HG03025 (cell line): ENCODE results near the gene N4BP3.
"Not testable (repeated sequence)": the region's sequence is repeated elsewhere in the genome, so short reads cannot be mapped to it uniquely, and the experiment has no call there.

Source experiments
- ATAC-seq: cut with Tn5 transposase; IDR thresholded peaks from one replicate; pipeline ENCODE4 v1.9.1; 2021; ENCODE audit warnings: mild to moderate bottlenecking, moderate library complexity; ENCODE audit not compliant: unreplicated experiment, low FRiP score

The N4BP3 gene

GRCh38 chr5:178113141-178113787, at the start of gene N4BP3:
Gene N4BP3, plus strand, starts transcription at chr5:178113532. Its CDS starts 6,052 bp downstream, at chr5:178119584.
- peak; percentile 43 for ATAC-seq

GRCh38 chr5:178067755-178068154, 45.6 kb upstream of the N4BP3 start:
- ATAC-seq, result no peak

GRCh38 chr5:178068293-178068692, 45.0 kb upstream of the N4BP3 start:
- ATAC-seq, result no peak

GRCh38 chr5:178069909-178070308, 43.4 kb upstream of the N4BP3 start:
- ATAC-seq, result no peak

GRCh38 chr5:178071108-178071507, 42.2 kb upstream of the N4BP3 start:
- ATAC-seq, result no peak

- ATAC-seq, result no peak
These were observed 40.6 kb upstream of the N4BP3 start for GRCh38 chr5:178072749-178073148.

- no peak for ATAC-seq
These were observed 38.9 kb upstream of the N4BP3 start for GRCh38 chr5:178074266-178074952.

GRCh38 chr5:178076965-178077364, 36.4 kb upstream of the N4BP3 start:
- ATAC-seq, result not testable (repeated sequence)

- ATAC-seq, result no peak
These were observed 35.6 kb upstream of the N4BP3 start for GRCh38 chr5:178077751-178078150.

GRCh38 chr5:178078197-178079010, 34.9 kb upstream of the N4BP3 start:
- no peak for ATAC-seq

GRCh38 chr5:178080056-178080455, 33.3 kb upstream of the N4BP3 start:
- no peak for ATAC-seq

- no peak for ATAC-seq
These were observed 32.5 kb upstream of the N4BP3 start for GRCh38 chr5:178080618-178081410.

- no peak for ATAC-seq
These were observed 31.6 kb upstream of the N4BP3 start for GRCh38 chr5:178081571-178082243.

GRCh38 chr5:178083922-178084321, 29.4 kb upstream of the N4BP3 start:
- no peak for ATAC-seq

- ATAC-seq, result no peak
These were observed 28.0 kb upstream of the N4BP3 start for GRCh38 chr5:178085316-178085715.

GRCh38 chr5:178086266-178086665, 27.1 kb upstream of the N4BP3 start:
- ATAC-seq, result no peak

GRCh38 chr5:178087199-178087598, 26.1 kb upstream of the N4BP3 start:
- ATAC-seq, result not testable (repeated sequence)

GRCh38 chr5:178090856-178091255, 22.5 kb upstream of the N4BP3 start:
- ATAC-seq, result no peak

GRCh38 chr5:178093134-178093533, 20.2 kb upstream of the N4BP3 start:
- no peak for ATAC-seq

GRCh38 chr5:178094345-178094744, 19.0 kb upstream of the N4BP3 start:
- no peak for ATAC-seq
